ENCODE data around the gene MMP17. TPM values are rescaled to one million over a fixed set of nuclear protein-coding genes. Genes with fewer than 3 reads are reported as not detected.

The MMP17 gene
- total RNA-seq: 3.4 and 5.1 TPM in 2 replicates

GRCh38 chr12:131827961-131828534, at the start of gene MMP17:
TSS of gene MMP17 (plus strand) at chr12:131828393. CDS start at chr12:131828495, 102 bp downstream.

GRCh38 chr12:131894313-131894860, 66.2 kb downstream of the MMP17 start, which contains the start of gene ULK1:
TSS of gene ULK1 (plus strand) at chr12:131894622. CDS start at chr12:131895002, 380 bp downstream.

Other genes starting within 250 kb of the MMP17 start
- gene SFSWAP, start 117.3 kb upstream of the MMP17 start, total RNA-seq: 13.4 and 24.5 TPM in 2 replicates
- gene ULK1, start 66.2 kb downstream of the MMP17 start, total RNA-seq: 5.3 and 16.7 TPM in 2 replicates
- 7.6 and 22.5 TPM in 2 replicates for gene PUS1, start 100.9 kb downstream of the MMP17 start, total RNA-seq
- 6.2 and 24.0 TPM in 2 replicates for gene EP400, start 121.5 kb downstream of the MMP17 start, total RNA-seq

Measured in bladder microvascular endothelial cell (primary cell).